Measurements from ENCODE around the gene CDK14. TPM values are rescaled to one million over a fixed set of nuclear protein-coding genes. Genes with fewer than 3 reads are reported as not detected.

The CDK14 gene
- total RNA-seq, 2 donors from 2014 or later, result 10.8 to 14.6 TPM

GRCh38 chr7:91180746-91181145, 584.6 kb downstream of the CDK14 start:
- TF ChIP-seq, protein P1, sequence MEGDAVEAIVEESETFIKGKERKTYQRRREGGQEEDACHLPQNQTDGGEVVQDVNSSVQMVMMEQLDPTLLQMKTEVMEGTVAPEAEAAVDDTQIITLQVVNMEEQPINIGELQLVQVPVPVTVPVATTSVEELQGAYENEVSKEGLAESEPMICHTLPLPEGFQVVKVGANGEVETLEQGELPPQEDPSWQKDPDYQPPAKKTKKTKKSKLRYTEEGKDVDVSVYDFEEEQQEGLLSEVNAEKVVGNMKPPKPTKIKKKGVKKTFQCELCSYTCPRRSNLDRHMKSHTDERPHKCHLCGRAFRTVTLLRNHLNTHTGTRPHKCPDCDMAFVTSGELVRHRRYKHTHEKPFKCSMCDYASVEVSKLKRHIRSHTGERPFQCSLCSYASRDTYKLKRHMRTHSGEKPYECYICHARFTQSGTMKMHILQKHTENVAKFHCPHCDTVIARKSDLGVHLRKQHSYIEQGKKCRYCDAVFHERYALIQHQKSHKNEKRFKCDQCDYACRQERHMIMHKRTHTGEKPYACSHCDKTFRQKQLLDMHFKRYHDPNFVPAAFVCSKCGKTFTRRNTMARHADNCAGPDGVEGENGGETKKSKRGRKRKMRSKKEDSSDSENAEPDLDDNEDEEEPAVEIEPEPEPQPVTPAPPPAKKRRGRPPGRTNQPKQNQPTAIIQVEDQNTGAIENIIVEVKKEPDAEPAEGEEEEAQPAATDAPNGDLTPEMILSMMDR (IDR thresholded peaks at IDR 0.05), result no peak
- ATAC-seq (ENCODE audit: insufficient number of reproducible peaks, low FRiP score, low read depth) (no peak), DNase-seq (ENCODE audit: low spot score) (no peak)
- Histone ChIP-seq H3K36me3 (no peaks in the 10 kb centered on the region), H3K4me3 (no peak overlapping the region), H3K9me3 (no peaks in the 10 kb centered on the region), H3K27ac (no peak overlapping the region), H3K4me1 (ENCODE audit: control insufficient read depth in 1 of 2, low read depth in 2 of 2) (peaks cover 0 to 4% of the 10 kb centered on the region in 2 donors), H3K27me3 (replicated peaks; ENCODE audit: insufficient read depth) (no peaks in the 10 kb centered on the region)

DNA sequence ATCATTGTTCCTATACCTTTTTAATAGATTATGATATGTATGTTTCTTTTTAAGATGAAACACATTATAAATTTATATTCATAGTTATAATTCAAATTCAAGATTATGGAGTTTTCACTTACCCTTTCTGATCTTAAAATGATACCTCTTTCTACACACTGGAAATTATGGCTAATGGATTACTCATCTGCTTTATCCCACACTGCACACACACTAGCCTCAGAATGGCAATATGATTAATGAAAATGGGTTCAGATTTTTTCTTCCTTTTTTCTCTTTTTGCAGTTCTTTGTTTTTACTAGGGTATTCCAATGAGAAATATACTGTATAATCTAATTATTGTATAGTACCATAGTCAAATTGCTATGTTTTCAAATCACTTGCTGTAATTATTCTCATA, 585.8 kb downstream of the CDK14 start:
- TF ChIP-seq, protein P1 (IDR thresholded peaks at IDR 0.05), result no peak
- no peaks in the 10 kb centered on the region for H3K9me3 ChIP-seq
- no peaks in the 10 kb centered on the region for H3K36me3 ChIP-seq
- no peak for ATAC-seq (ENCODE audit: insufficient number of reproducible peaks, low FRiP score, low read depth)
- no peak overlapping the region for H3K4me3 ChIP-seq
- no peaks in the 10 kb centered on the region for H3K27me3 ChIP-seq (replicated peaks; ENCODE audit: insufficient read depth)
- DNase-seq (ENCODE audit: low spot score), result no peak
- H3K27ac ChIP-seq, result no peak overlapping the region
- peaks cover 0 to 4% of the 10 kb centered on the region in 2 donors for H3K4me1 ChIP-seq (ENCODE audit: control insufficient read depth in 1 of 2, low read depth in 2 of 2)

DNA sequence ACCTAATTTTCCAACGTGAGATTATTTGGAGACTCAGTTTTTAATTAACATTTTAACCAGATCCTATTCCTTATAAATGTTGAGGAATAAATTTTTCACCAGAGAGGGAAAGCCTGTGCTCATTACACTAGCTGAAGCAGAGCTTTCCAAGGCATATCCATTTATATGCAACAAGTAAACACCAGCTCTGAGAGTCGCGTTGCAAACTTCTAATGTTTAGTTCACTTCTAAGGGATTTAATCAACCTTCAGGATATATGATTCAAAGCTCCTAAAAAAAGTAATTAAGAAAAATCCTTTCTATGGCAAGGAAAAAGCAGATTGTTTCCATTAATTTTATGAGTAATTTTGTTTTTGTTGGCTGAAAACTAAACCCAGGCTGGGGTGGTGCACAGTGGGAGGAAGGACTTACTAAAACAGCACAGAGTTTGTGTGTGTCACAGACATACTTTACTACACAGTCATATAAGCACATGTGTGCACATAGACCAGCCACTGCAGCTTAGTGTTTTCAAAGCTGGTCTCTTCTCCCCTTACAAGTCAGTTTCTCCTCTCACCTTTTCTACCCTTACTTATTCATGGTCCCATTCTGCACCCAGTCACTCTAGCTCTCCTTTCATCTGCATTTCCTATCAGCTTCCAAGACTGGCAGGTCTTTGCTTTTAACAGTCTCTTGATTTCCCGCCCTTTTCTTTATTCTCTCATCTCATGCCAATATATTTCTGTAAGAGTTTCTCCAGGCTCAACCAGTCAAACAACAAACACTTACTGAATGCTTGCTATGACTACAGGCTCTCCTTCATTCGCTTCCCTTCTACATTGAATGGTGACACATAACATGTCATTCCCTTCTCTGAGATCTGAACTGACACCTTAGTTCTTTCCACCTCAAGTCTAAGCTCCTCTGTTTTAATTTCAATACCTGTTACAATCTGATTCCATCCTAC, 587.0 kb downstream of the CDK14 start:
- Histone ChIP-seq H3K36me3 (no peaks in the 10 kb centered on the region), H3K27ac (no peak overlapping the region), H3K27me3 (replicated peaks; ENCODE audit: insufficient read depth) (no peaks in the 10 kb centered on the region), H3K4me1 (ENCODE audit: control insufficient read depth in 1 of 2, low read depth in 2 of 2) (peaks cover 0 to 4% of the 10 kb centered on the region in 2 donors), H3K4me3 (no peak overlapping the region), H3K9me3 (no peaks in the 10 kb centered on the region)
- TF ChIP-seq, protein P1 (IDR thresholded peaks at IDR 0.05), result no peak
- DNase-seq (ENCODE audit: low spot score) (no peak), ATAC-seq (ENCODE audit: insufficient number of reproducible peaks, low FRiP score, low read depth) (no peak)

- TF ChIP-seq, protein P1 (IDR thresholded peaks at IDR 0.05), result no peak
- Histone ChIP-seq H3K4me3 (no peak overlapping the region), H3K27me3 (replicated peaks; ENCODE audit: insufficient read depth) (no peaks in the 10 kb centered on the region), H3K9me3 (no peaks in the 10 kb centered on the region), H3K4me1 (ENCODE audit: control insufficient read depth in 1 of 2, low read depth in 2 of 2) (peaks cover 0 to 4% of the 10 kb centered on the region in 2 donors), H3K27ac (no peak overlapping the region), H3K36me3 (no peaks in the 10 kb centered on the region)
- DNase-seq (ENCODE audit: low spot score) (no peak), ATAC-seq (ENCODE audit: insufficient number of reproducible peaks, low FRiP score, low read depth) (no peak)
These were observed 589.6 kb downstream of the CDK14 start for GRCh38 chr7:91185771-91186170.

GRCh38 chr7:91187061-91187460, 590.9 kb downstream of the CDK14 start:
- H3K9me3 ChIP-seq, result no peaks in the 10 kb centered on the region
- DNase-seq (ENCODE audit: low spot score) (no peak), ATAC-seq (ENCODE audit: insufficient number of reproducible peaks, low FRiP score, low read depth) (no peak)
- H3K4me1 ChIP-seq (ENCODE audit: control insufficient read depth in 1 of 2, low read depth in 2 of 2), result peaks cover 0 to 4% of the 10 kb centered on the region in 2 donors
- no peaks in the 10 kb centered on the region for H3K27me3 ChIP-seq (replicated peaks; ENCODE audit: insufficient read depth)
- no peak overlapping the region for H3K27ac ChIP-seq
- H3K4me3 ChIP-seq, result no peak overlapping the region
- TF ChIP-seq, protein P1 (IDR thresholded peaks at IDR 0.05), result no peak
- H3K36me3 ChIP-seq, result no peaks in the 10 kb centered on the region

Measured in thoracic aorta (tissue), 2 donors.